Kidney (tissue), 14 donors: ENCODE results near the gene TLE5. TPM values are rescaled to one million over a fixed set of nuclear protein-coding genes. Genes with fewer than 3 reads are reported as not detected.
"Not testable (repeated sequence)": the region's sequence is repeated elsewhere in the genome, so short reads cannot be mapped to it uniquely, and the experiment has no call there.

Source experiments
- DNase-seq, 5 donors: peaks; one replicate each; pipeline ENCODE4 v3.0.0-alpha.2; 2013 to 2020
- FAIRE-seq: peaks from 2 replicates; lab custom pipeline; 2012; peaks lifted over from hg19 to GRCh38; lab: Jason Lieb, UNC
- H3K27ac ChIP-seq, 2 donors: one replicate each; pipeline ENCODE4 v1.7.0; 2013; ENCODE audit warnings: low read depth in 2 of 2, low read length in 2 of 2, inconsistent platforms in 1 of 2
- H3K27me3 ChIP-seq: one replicate; pipeline ENCODE4 v1.7.1; 2013; ENCODE audit warnings: low read length, inconsistent platforms; ENCODE audit not compliant: control insufficient read depth, insufficient read depth
- H3K36me3 ChIP-seq, 3 donors: one replicate each; pipeline versions ENCODE4 v1.7.0 to v1.7.1; 2013; ENCODE audit warnings: low read length in 3 of 3, control low read depth in 1 of 3, inconsistent platforms in 1 of 3; ENCODE audit not compliant: insufficient read depth in 3 of 3, control insufficient read depth in 2 of 3
- H3K4me1 ChIP-seq, 3 donors: one replicate each; pipeline versions ENCODE4 v1.7.0 to v1.7.1; 2013; ENCODE audit warnings: low read length in 3 of 3, inconsistent platforms in 1 of 3, low read depth in 1 of 3; ENCODE audit not compliant: control insufficient read depth in 2 of 3, insufficient read depth in 2 of 3
- H3K4me3 ChIP-seq, 3 donors: one replicate each; pipeline versions ENCODE4 v1.7.0 to v1.8.1; 2013; ENCODE audit warnings: low read length in 3 of 3, control low read depth in 1 of 3, inconsistent platforms in 1 of 3
- H3K9ac ChIP-seq, 3 donors: one replicate each; pipeline versions ENCODE4 v1.7.0 to v1.7.1; 2013; ENCODE audit warnings: low read length in 3 of 3, control low read depth in 1 of 3, inconsistent platforms in 1 of 3
- H3K9me3 ChIP-seq, 3 donors: one replicate each; pipeline versions ENCODE4 v1.7.0 to v1.7.1; 2013; ENCODE audit warnings: low read length in 3 of 3, control low read depth in 1 of 3, inconsistent platforms in 1 of 3; ENCODE audit not compliant: control insufficient read depth in 2 of 3, insufficient read depth in 1 of 3
- CTCF ChIP-seq: IDR thresholded peaks from 3 replicates; pipeline ENCODE4 v1.5.1; 2012; ENCODE audit warnings: mild to moderate bottlenecking, moderate library complexity, borderline replicate concordance; ENCODE audit not compliant: insufficient read depth; ENCODE audit errors: extremely low read depth
- intact Hi-C: fragments of 100-400 bp; cut with DNase I; formaldehyde crosslinking; loops from one replicate; pipeline ENCODE4 v1.11.1; 2022
- polyA plus RNA-seq: library from polyadenylated mRNA; stranded (reverse); fragments of 350-450 nt; fragmentation: Illumina TruSeq; extraction: RNeasy Lipid Tissue Mini Kit (QIAGEN cat#74804); gene quantifications from one replicate; pipeline ENCODE4 v1.2.3, GENCODE V29; 2014; ENCODE audit warnings: low read depth, low replicate concordance; ENCODE audit not compliant: insufficient read depth
- total RNA-seq: library from RNA; stranded (reverse); fragmentation: NEBNext Ultra II Directional; extraction: Animal tissue kit (Norgen Biotek cat#: 25700); gene quantifications from one replicate; pipeline ENCODE4 v1.2.1, GENCODE V29; 2021
- donor health status: control.
- donor health status: control.
- donor health status: control.
- donor health status: control.
- donor health status: control.
- donor health status: DM: yes; HTN: yes; CAD: no.
- donor health status: Normal renal cell carcinoma (clear cell type).

TLE5 gene
- total and polyA plus RNA-seq, 2 donors from 2014 or later: 526 to 580 TPM

- DNase-seq (no peak), FAIRE-seq (no peak)
- no peak for TF ChIP-seq CTCF
- Histone ChIP-seq H3K4me3 (no peak overlapping the region), H3K36me3 (peaks cover 0 to 18% (median 5%) of the 10 kb centered on the region in 3 donors), H3K27me3 (no peaks in the 10 kb centered on the region), H3K9me3 (no peaks in the 10 kb centered on the region), H3K27ac (no peak overlapping the region), H3K9ac (no peak overlapping the region), H3K4me1 (no peaks in the 10 kb centered on the region)
- intact Hi-C loops: no loop called here
Observed at GRCh38 chr19:3013263-3013725, 49.0 kb downstream of the TLE5 start.

DNA sequence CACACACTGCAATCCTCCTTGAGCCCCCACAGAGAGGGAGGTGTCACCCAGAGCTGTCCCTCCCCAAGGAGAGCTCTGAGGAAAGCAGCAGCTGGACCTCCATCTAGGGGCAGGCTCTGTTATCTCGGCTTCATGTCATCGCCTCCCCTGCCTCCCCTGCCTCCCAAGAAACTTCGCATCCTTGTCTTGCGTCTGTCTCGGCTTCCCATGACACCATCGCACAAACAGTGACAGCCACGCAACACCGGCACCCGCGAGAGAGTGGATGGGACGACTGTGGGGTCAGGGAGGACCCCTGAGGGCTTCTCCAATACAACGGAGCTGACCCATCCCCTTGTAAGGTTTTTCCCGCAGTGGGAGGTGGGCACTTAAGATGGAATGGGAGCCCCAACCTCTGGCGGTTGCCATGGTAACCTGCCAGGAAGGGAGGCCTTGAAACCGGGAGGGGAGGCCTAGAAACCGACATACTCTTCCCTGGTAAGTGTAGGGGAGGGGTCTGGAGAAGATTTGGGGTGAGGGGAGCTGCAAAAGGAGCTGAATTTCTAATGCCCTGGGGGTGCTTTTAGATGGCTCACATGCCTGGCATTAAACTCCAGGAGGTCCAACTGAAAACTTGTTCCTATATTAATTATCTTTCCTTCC is 49.6 kb downstream of the TLE5 start:
- FAIRE-seq (no peak), DNase-seq (no peak)
- no peaks in the 10 kb centered on the region for H3K9me3 ChIP-seq
- no peaks in the 10 kb centered on the region for H3K4me1 ChIP-seq
- no peaks in the 10 kb centered on the region for H3K27me3 ChIP-seq
- no peak overlapping the region for H3K27ac ChIP-seq
- H3K4me3 ChIP-seq: no peak overlapping the region
- intact Hi-C loops: no loop called here
- H3K9ac ChIP-seq: no peak overlapping the region
- H3K36me3 ChIP-seq: peaks cover 0 to 18% (median 5%) of the 10 kb centered on the region in 3 donors
- no peak for TF ChIP-seq CTCF

- DNase-seq, H3K9ac ChIP-seq, intact Hi-C loops, H3K4me3 ChIP-seq, H3K27me3 ChIP-seq, H3K9me3 ChIP-seq, H3K27ac ChIP-seq, FAIRE-seq, H3K4me1 ChIP-seq: not testable (repeated sequence)
- peaks cover 0 to 18% (median 5%) of the 10 kb centered on the region in 3 donors for H3K36me3 ChIP-seq
Observed at GRCh38 chr19:3012059-3012458, 50.2 kb downstream of the TLE5 start.

GRCh38 chr19:3010871-3011270 is 51.4 kb downstream of the TLE5 start:
- Histone ChIP-seq H3K4me3 (no peak overlapping the region), H3K4me1 (no peaks in the 10 kb centered on the region), H3K27me3 (no peaks in the 10 kb centered on the region), H3K27ac (no peak overlapping the region), H3K9ac (no peak overlapping the region), H3K9me3 (no peaks in the 10 kb centered on the region), H3K36me3 (peaks cover 0 to 18% (median 5%) of the 10 kb centered on the region in 3 donors)
- no peak for TF ChIP-seq CTCF
- FAIRE-seq (no peak), DNase-seq (no peak)
- intact Hi-C loops: no loop called here
